ENCODE measurements around the gene FSTL3. TPM values are rescaled to one million over a fixed set of nuclear protein-coding genes. Genes with fewer than 3 reads are reported as not detected.

The FSTL3 gene
- total and polyA plus RNA-seq, 2 of the 8 experiments (the other 6 are each of a cell fraction or from before 2014, with no cell fraction given): 8.1 to 11.8 TPM

DNA sequence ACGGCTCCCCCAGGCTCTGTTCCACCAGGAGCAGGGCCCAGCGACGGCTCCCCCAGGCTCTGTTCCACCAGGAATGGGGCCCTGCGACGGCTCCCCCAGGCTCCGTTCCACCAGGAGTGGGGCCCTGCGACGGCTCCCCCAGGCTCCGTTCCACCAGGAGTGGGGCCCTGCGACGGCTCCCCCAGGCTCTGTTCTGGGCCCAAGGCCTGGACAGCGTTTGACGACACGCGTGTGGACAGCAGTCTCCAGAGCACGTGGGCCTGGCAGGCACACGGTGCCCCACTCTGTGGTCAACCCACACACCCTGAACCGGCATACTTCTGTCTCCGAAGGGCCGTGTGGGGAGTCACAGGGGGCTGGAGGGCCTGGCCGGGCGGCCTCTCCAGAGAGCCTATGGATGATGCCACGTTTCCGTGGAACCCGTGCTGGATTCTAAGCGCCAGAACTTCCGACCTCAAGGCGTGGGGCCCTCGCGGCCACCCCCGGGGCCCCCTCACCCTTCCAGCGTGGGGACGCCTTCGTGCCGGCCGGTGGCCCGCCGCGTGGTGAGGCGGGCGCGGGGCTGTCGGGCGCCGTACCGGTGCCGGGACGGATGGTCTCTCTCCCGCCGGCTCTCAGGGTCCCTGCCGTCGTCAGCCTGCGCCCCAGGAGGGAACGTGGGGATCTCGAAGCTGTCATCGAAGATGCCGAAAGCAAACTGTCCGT, 24.9 kb upstream of the FSTL3 start (continued):
- TF ChIP-seq NANOG (IDR thresholded peaks at IDR 0.05; ENCODE audit: insufficient read depth, low read depth, low read length, poor library complexity, severe bottlenecking) (no peak), TBP (IDR thresholded peaks at IDR 0.05; ENCODE audit: low read depth, low read length) (no peak), TCF12 (IDR thresholded peaks at IDR 0.05; ENCODE audit: low read depth, low read length) (no peak), FOSL1 (IDR thresholded peaks at IDR 0.05; ENCODE audit: insufficient read depth, low read depth, low read length) (no peak), CTBP2 (IDR thresholded peaks at IDR 0.05; ENCODE audit: borderline replicate concordance, insufficient read depth, insufficient read length, low read length) (no peak)
